HepG2 (cell line): Measurements from ENCODE around the gene DHX16. TPM values are rescaled to one million over a fixed set of nuclear protein-coding genes. Genes with fewer than 3 reads are reported as not detected.

Experiments
- HMGA1 ChIP-seq: sonication (generic); formaldehyde crosslinking; conservative IDR thresholded peaks from 2 replicates; pipeline ENCODE4 v1.4.0; 2020; ENCODE audit warnings: missing genetic modification reagents
- HMGXB3 ChIP-seq: sonication (generic); formaldehyde crosslinking; IDR thresholded peaks from 2 replicates; pipeline ENCODE4 v1.4.0; 2020; ENCODE audit warnings: missing genetic modification reagents, borderline replicate concordance
- KAT2B ChIP-seq: fragments of 150-350 bp; IDR thresholded peaks from 2 replicates; pipeline ENCODE4 v1.6.1; 2014; ENCODE audit warnings: low read depth, low read length, borderline replicate concordance
- PLSCR1 ChIP-seq: sonication (generic); formaldehyde crosslinking; IDR thresholded peaks from 2 replicates; pipeline ENCODE4 v1.5.0; 2020; ENCODE audit warnings: missing genetic modification reagents, mild to moderate bottlenecking, borderline replicate concordance
- PRPF4 ChIP-seq: fragments of 200-400 bp; formaldehyde crosslinking; IDR thresholded peaks from 2 replicates; pipeline ENCODE4 v1.6.1; 2016; ENCODE audit warnings: low read length, low read depth; ENCODE audit not compliant: poor library complexity, severe bottlenecking
- SMARCE1 ChIP-seq: fragments of 450-650 bp; IDR thresholded peaks from 2 replicates; pipeline ENCODE4 v1.6.1; 2017; ENCODE audit warnings: borderline replicate concordance
- TBP ChIP-seq: sonication (generic); formaldehyde crosslinking; IDR thresholded peaks from 2 replicates; pipeline ENCODE4 v1.5.0; 2020; ENCODE audit warnings: missing genetic modification reagents
- ZKSCAN5 ChIP-seq: sonication (generic); formaldehyde crosslinking; IDR thresholded peaks from 2 replicates; pipeline ENCODE4 v1.5.1; 2020; ENCODE audit warnings: mild to moderate bottlenecking, missing genetic modification reagents
- ZNF597 ChIP-seq: sonication (generic); formaldehyde crosslinking; IDR thresholded peaks from 2 replicates; pipeline ENCODE4 v1.5.0; 2020; ENCODE audit warnings: missing genetic modification reagents
- polyA plus RNA-seq, 8 experiments: library from polyadenylated mRNA; depleted of rRNA in 3 of 8; stranded (reverse) in 7 of 8; unstranded in 1 of 8; fragments of >200 nt; fragmentation: Illumina TruSeq in 4 of 8; extraction: Trizol in 4 of 8; gene quantifications; 2 replicates each; pipeline versions ENCODE4 v1.2.1 to v1.2.3, GENCODE V29; 2011 to 2016; ENCODE audit warnings: low read depth in 4 of 8, missing spikeins in 1 of 8, mixed read lengths in 1 of 8; ENCODE audit not compliant: insufficient read depth in 1 of 8
- total RNA-seq, 5 experiments: library from RNA; depleted of rRNA; stranded (reverse); fragments of >200 nt; fragmentation: Illumina TruSeq; extraction: Trizol; gene quantifications; 2 replicates each; pipeline ENCODE4 v1.2.3, GENCODE V29; 2016; ENCODE audit warnings: low read depth in 1 of 5
- TF ChIP-seq, protein P1 (sequence below): sonication (generic); formaldehyde crosslinking; IDR thresholded peaks from 2 replicates; pipeline ENCODE4 v1.4.0; 2020; ENCODE audit warnings: missing genetic modification reagents, borderline replicate concordance
- TF ChIP-seq, protein P2 (sequence below): sonication (generic); formaldehyde crosslinking; IDR thresholded peaks from 2 replicates; pipeline ENCODE4 v1.4.0; 2020; ENCODE audit warnings: missing genetic modification reagents, borderline replicate concordance
- TF ChIP-seq, protein P3 (sequence below): sonication (generic); formaldehyde crosslinking; IDR thresholded peaks from 2 replicates; pipeline ENCODE4 v1.8.1; 2023; ENCODE audit warnings: mild to moderate bottlenecking, missing genetic modification reagents

Gene DHX16
- total and polyA plus RNA-seq, 2 of the 13 experiments (the other 11 are each of a cell fraction or from before 2014, with no cell fraction given): 57.0 to 58.5 TPM

DNA sequence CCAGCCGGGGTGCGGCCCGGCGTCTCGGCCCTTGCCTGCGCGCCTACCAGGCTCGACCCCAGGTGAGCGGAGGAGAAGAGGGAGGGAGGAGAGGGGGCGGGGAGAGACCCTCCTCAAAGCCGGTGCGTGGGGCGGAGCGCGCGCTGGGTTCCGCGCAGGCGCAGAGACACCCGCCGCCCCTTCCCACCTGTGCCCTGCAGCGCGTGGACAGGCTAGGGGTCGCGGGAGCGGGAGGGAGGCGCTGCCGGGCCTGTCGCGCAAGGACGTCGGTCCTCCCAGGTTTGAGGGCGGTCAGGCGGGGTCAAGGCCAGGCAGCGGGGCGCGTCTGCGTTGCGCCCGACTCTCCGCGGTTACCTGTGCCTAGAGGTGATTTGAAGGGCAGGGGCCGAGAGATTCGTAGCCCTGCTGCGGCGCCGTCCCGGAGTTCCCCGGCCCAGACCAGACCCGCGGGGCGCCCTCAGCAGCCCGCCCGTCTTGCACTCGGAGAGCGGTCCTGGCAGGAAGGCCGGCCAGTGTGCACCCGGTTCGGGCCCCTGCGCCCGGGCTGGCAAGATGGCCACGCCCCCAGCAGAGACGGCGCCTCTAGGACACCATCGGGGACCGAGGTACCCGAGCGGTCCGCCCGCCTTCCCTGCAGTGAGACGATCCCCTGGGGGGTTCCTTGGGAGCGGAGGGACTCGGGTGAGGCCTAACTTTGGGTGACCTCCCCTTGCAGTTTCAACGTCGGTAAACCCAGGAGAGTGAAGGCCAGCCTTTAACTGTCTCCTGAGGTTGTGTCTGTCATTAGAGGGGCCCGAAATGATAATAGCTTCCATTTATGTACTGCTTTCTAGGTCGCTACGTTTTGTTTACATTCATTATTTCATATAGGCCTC lies 25.3 kb downstream of the DHX16 start (continued):
- TF ChIP-seq, protein P1, sequence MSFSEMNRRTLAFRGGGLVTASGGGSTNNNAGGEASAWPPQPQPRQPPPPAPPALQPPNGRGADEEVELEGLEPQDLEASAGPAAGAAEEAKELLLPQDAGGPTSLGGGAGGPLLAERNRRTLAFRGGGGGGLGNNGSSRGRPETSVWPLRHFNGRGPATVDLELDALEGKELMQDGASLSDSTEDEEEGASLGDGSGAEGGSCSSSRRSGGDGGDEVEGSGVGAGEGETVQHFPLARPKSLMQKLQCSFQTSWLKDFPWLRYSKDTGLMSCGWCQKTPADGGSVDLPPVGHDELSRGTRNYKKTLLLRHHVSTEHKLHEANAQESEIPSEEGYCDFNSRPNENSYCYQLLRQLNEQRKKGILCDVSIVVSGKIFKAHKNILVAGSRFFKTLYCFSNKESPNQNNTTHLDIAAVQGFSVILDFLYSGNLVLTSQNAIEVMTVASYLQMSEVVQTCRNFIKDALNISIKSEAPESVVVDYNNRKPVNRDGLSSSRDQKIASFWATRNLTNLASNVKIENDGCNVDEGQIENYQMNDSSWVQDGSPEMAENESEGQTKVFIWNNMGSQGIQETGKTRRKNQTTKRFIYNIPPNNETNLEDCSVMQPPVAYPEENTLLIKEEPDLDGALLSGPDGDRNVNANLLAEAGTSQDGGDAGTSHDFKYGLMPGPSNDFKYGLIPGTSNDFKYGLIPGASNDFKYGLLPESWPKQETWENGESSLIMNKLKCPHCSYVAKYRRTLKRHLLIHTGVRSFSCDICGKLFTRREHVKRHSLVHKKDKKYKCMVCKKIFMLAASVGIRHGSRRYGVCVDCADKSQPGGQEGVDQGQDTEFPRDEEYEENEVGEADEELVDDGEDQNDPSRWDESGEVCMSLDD (CRISPR knock-in tag): peak; percentile 89
- TF ChIP-seq, protein P2, sequence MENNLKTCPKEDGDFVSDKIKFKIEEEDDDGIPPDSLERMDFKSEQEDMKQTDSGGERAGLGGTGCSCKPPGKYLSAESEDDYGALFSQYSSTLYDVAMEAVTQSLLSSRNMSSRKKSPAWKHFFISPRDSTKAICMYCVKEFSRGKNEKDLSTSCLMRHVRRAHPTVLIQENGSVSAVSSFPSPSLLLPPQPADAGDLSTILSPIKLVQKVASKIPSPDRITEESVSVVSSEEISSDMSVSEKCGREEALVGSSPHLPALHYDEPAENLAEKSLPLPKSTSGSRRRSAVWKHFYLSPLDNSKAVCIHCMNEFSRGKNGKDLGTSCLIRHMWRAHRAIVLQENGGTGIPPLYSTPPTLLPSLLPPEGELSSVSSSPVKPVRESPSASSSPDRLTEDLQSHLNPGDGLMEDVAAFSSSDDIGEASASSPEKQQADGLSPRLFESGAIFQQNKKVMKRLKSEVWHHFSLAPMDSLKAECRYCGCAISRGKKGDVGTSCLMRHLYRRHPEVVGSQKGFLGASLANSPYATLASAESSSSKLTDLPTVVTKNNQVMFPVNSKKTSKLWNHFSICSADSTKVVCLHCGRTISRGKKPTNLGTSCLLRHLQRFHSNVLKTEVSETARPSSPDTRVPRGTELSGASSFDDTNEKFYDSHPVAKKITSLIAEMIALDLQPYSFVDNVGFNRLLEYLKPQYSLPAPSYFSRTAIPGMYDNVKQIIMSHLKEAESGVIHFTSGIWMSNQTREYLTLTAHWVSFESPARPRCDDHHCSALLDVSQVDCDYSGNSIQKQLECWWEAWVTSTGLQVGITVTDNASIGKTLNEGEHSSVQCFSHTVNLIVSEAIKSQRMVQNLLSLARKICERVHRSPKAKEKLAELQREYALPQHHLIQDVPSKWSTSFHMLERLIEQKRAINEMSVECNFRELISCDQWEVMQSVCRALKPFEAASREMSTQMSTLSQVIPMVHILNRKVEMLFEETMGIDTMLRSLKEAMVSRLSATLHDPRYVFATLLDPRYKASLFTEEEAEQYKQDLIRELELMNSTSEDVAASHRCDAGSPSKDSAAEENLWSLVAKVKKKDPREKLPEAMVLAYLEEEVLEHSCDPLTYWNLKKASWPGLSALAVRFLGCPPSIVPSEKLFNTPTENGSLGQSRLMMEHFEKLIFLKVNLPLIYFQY: peak; percentile 83; the same call in 1 of the 2 replicates
- TF ChIP-seq TBP: no peak; the same call in 1 of the 2 replicates
- TF ChIP-seq, protein P3, sequence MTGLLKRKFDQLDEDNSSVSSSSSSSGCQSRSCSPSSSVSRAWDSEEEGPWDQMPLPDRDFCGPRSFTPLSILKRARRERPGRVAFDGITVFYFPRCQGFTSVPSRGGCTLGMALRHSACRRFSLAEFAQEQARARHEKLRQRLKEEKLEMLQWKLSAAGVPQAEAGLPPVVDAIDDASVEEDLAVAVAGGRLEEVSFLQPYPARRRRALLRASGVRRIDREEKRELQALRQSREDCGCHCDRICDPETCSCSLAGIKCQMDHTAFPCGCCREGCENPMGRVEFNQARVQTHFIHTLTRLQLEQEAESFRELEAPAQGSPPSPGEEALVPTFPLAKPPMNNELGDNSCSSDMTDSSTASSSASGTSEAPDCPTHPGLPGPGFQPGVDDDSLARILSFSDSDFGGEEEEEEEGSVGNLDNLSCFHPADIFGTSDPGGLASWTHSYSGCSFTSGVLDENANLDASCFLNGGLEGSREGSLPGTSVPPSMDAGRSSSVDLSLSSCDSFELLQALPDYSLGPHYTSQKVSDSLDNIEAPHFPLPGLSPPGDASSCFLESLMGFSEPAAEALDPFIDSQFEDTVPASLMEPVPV (CRISPR knock-in tag): peak; percentile 89
- no peak for TF ChIP-seq PLSCR1 (CRISPR knock-in tag)
- TF ChIP-seq ZNF597 (CRISPR knock-in tag): no peak
- TF ChIP-seq ZKSCAN5 (CRISPR knock-in tag): no peak; the same call in 1 of the 2 replicates
- no peak for TF ChIP-seq SMARCE1
- no peak for TF ChIP-seq PRPF4
- TF ChIP-seq KAT2B: no peak
- peak; percentile 55 for TF ChIP-seq HMGXB3
- no peak for TF ChIP-seq HMGA1 (CRISPR knock-in tag)
